H1 (cell line): Measurements from ENCODE around the gene ARHGEF28. TPM values are rescaled to one million over a fixed set of nuclear protein-coding genes. Genes with fewer than 3 reads are reported as not detected.

Experiments
- CTCF ChIA-PET: fragments of 300-600 bp; sonication (Branson Sonifier 250); formaldehyde crosslinking; loops from one replicate; lab custom pipeline; 2021; ENCODE audit not compliant: partially characterized antibody; lab: Charles Lee
- POLR2A ChIA-PET: fragments of 300-600 bp; sonication (Branson Sonifier 250); formaldehyde crosslinking; loops from one replicate; lab custom pipeline; 2021; ENCODE audit warnings: inconsistent platforms; ENCODE audit not compliant: partially characterized antibody; lab: Charles Lee
- DNase-seq, 2 experiments: peaks; one replicate each; pipeline versions ENCODE4 v3.0.0 to v3.0.0-alpha.2; 2010 to 2022; ENCODE audit warnings: low spot score in 2 of 2, low read depth in 1 of 2, mixed read lengths in 1 of 2
- FAIRE-seq: peaks from 2 replicates; lab custom pipeline; 2011; peaks lifted over from hg19 to GRCh38; lab: Jason Lieb, UNC
- H2AFZ ChIP-seq: 2 replicates; pipeline ENCODE4 v1.8.1; 2012; ENCODE audit warnings: low read length, inconsistent platforms
- H2AK5ac ChIP-seq: 2 replicates; pipeline ENCODE4 v1.6.1; 2013; ENCODE audit warnings: low read depth, low read length
- H2BK120ac ChIP-seq: replicated peaks from 2 replicates; pipeline ENCODE3; 2013; ENCODE audit warnings: low read depth, low read length, inconsistent platforms
- H2BK12ac ChIP-seq: 2 replicates; pipeline ENCODE4 v1.6.1; 2013; ENCODE audit warnings: low read depth, low read length
- H2BK15ac ChIP-seq: 2 replicates; pipeline ENCODE4 v1.6.1; 2013; ENCODE audit warnings: low read length
- H2BK20ac ChIP-seq: 2 replicates; pipeline ENCODE4 v1.6.1; 2013; ENCODE audit warnings: low read length
- H2BK5ac ChIP-seq: 2 replicates; pipeline ENCODE4 v1.6.1; 2013; ENCODE audit warnings: low read depth, low read length
- H3K14ac ChIP-seq: 2 replicates; pipeline ENCODE4 v1.6.1; 2013; ENCODE audit warnings: inconsistent platforms; ENCODE audit not compliant: insufficient read length
- H3K18ac ChIP-seq: 2 replicates; pipeline ENCODE4 v1.6.1; 2013; ENCODE audit warnings: low read length; ENCODE audit errors: extremely low read depth
- H3K23ac ChIP-seq: 2 replicates; pipeline ENCODE4 v1.6.1; 2013; ENCODE audit warnings: inconsistent platforms; ENCODE audit not compliant: insufficient read length
- H3K23me2 ChIP-seq: 2 replicates; pipeline ENCODE4 v1.6.1; 2013; ENCODE audit warnings: low read depth, low read length
- H3K27ac ChIP-seq: 2 replicates; pipeline ENCODE4 v1.6.1; 2011; ENCODE audit warnings: low read depth, low read length, inconsistent platforms
- H3K27me3 ChIP-seq, 4 experiments: replicated peaks in 1 of 4; 1 replicate in 1 of 4; 2 replicates in 3 of 4; pipeline versions ENCODE4 v1.6.1 to v1.8.1; 2011 to 2013; ENCODE audit warnings: low read length in 3 of 4, mild to moderate bottlenecking in 3 of 4, inconsistent platforms in 2 of 4, mixed read lengths in 2 of 4, moderate library complexity in 1 of 4; ENCODE audit not compliant: control insufficient read depth in 3 of 4, insufficient read depth in 3 of 4; ENCODE audit errors: extremely low read depth in 1 of 4
- H3K36me3 ChIP-seq, 4 experiments: 2 replicates each; pipeline versions ENCODE4 v1.6.1 to v1.8.1; 2011 to 2013; ENCODE audit warnings: mild to moderate bottlenecking in 4 of 4, low read length in 3 of 4, moderate library complexity in 2 of 4, control low read depth in 1 of 4, inconsistent platforms in 1 of 4; ENCODE audit not compliant: insufficient read depth in 4 of 4, control insufficient read depth in 2 of 4
- H3K4ac ChIP-seq: replicated peaks from 2 replicates; pipeline ENCODE3; 2013; ENCODE audit warnings: low read length, low read depth, mixed read lengths, inconsistent platforms; ENCODE audit not compliant: insufficient read length
- H3K4me1 ChIP-seq, 4 experiments: replicated peaks in 1 of 4; 1 replicate in 1 of 4; 2 replicates in 3 of 4; pipeline versions ENCODE4 v1.6.1 to v1.8.1; 2011 to 2013; ENCODE audit warnings: low read length in 3 of 4, inconsistent platforms in 2 of 4, mixed read lengths in 1 of 4; ENCODE audit not compliant: insufficient read depth in 4 of 4, control insufficient read depth in 3 of 4
- H3K4me2 ChIP-seq, 2 experiments: 2 replicates each; pipeline versions ENCODE4 v1.6.1 to v1.8.1; 2011 to 2013; ENCODE audit warnings: low read depth in 2 of 2, low read length in 2 of 2, control low read depth in 1 of 2, inconsistent platforms in 1 of 2, mild to moderate bottlenecking in 1 of 2; ENCODE audit not compliant: insufficient read depth in 1 of 2
- H3K4me3 ChIP-seq, 4 experiments: fragments of 200-600, 300-600 bp in 1 of 4; sonication (generic), shearing (Covaris generic), sonication (Bioruptor Twin) in 1 of 4; 2 replicates each; pipeline versions ENCODE4 v1.5.1 to v1.8.1; 2011 to 2016; ENCODE audit warnings: low read length in 4 of 4, low read depth in 3 of 4, control low read depth in 2 of 4, inconsistent platforms in 2 of 4, mild to moderate bottlenecking in 2 of 4, mixed read lengths in 1 of 4, moderate library complexity in 1 of 4; ENCODE audit not compliant: insufficient read depth in 2 of 4; ENCODE audit errors: extremely low read depth in 1 of 4
- H3K56ac ChIP-seq: replicated peaks from 2 replicates; pipeline ENCODE3; 2013; ENCODE audit warnings: low read depth, mild to moderate bottlenecking, mixed read lengths, low read length, inconsistent platforms; ENCODE audit not compliant: insufficient read length
- H3K79me1 ChIP-seq: 2 replicates; pipeline ENCODE4 v1.6.1; 2013; ENCODE audit warnings: low read depth, low read length, control low read depth
- H3K79me2 ChIP-seq, 2 experiments: 2 replicates each; pipeline versions ENCODE4 v1.6.1 to v1.8.1; 2012 to 2013; ENCODE audit warnings: low read length in 2 of 2, mild to moderate bottlenecking in 2 of 2, inconsistent platforms in 1 of 2; ENCODE audit not compliant: insufficient read depth in 2 of 2, control insufficient read depth in 1 of 2
- H3K9ac ChIP-seq, 4 experiments: replicated peaks in 1 of 4; 1 replicate in 1 of 4; 2 replicates in 3 of 4; pipeline versions ENCODE4 v1.6.1 to v1.8.1; 2011 to 2013; ENCODE audit warnings: low read depth in 3 of 4, low read length in 3 of 4, control low read depth in 2 of 4, mild to moderate bottlenecking in 2 of 4, moderate library complexity in 2 of 4, inconsistent platforms in 1 of 4; ENCODE audit errors: extremely low read depth in 1 of 4
- H3K9me3 ChIP-seq, 2 experiments: 2 replicates each; pipeline versions ENCODE4 v1.6.1 to v1.8.1; 2012 to 2013; ENCODE audit warnings: mild to moderate bottlenecking in 2 of 2, moderate library complexity in 2 of 2, control low read depth in 1 of 2, inconsistent platforms in 1 of 2, low read depth in 1 of 2, low read length in 1 of 2, mixed read lengths in 1 of 2; ENCODE audit not compliant: insufficient read depth in 2 of 2
- H4K20me1 ChIP-seq, 2 experiments: replicated peaks in 1 of 2; 2 replicates each; pipeline versions ENCODE3 to v1.8.1; 2011 to 2013; ENCODE audit warnings: inconsistent platforms in 2 of 2, low read length in 2 of 2, mild to moderate bottlenecking in 1 of 2; ENCODE audit not compliant: insufficient read depth in 2 of 2, control insufficient read depth in 1 of 2
- H4K5ac ChIP-seq: 2 replicates; pipeline ENCODE4 v1.6.1; 2013; ENCODE audit warnings: low read length, low read depth, mixed read lengths, inconsistent platforms; ENCODE audit not compliant: insufficient read length
- H4K8ac ChIP-seq: 2 replicates; pipeline ENCODE4 v1.8.0; 2013; ENCODE audit warnings: mild to moderate bottlenecking, moderate library complexity, low read length, inconsistent platforms; ENCODE audit not compliant: insufficient read depth; ENCODE audit errors: extremely low read depth
- H4K91ac ChIP-seq: replicated peaks from 2 replicates; pipeline ENCODE3; 2013; ENCODE audit warnings: low read length, mixed read lengths, inconsistent platforms; ENCODE audit not compliant: insufficient read length
- ASH2L ChIP-seq: fragments of 200-600, 300-600 bp; sonication (generic); IDR thresholded peaks from one replicate; pipeline ENCODE4 v1.7.1; 2017; ENCODE audit warnings: low read length
- ATF2 ChIP-seq: IDR thresholded peaks from 2 replicates; pipeline ENCODE4 v1.6.1; 2012; ENCODE audit warnings: low read length, inconsistent platforms
- BACH1 ChIP-seq: IDR thresholded peaks from 2 replicates; pipeline ENCODE4 v1.6.1; 2012; ENCODE audit warnings: low read length, improper control_type of control experiment
- CEBPB ChIP-seq: IDR thresholded peaks from 2 replicates; pipeline ENCODE4 v1.6.1; 2012; ENCODE audit warnings: low read depth, low read length
- CHD1 ChIP-seq: IDR thresholded peaks from 2 replicates; pipeline ENCODE4 v1.6.1; 2012; ENCODE audit warnings: low read depth, low read length, improper control_type of control experiment
- MAFK ChIP-seq: IDR thresholded peaks from 2 replicates; pipeline ENCODE4 v1.6.1; 2012; ENCODE audit warnings: low read depth, mild to moderate bottlenecking, improper control_type of control experiment, low read length
- POU5F1 ChIP-seq: IDR thresholded peaks from 2 replicates; pipeline ENCODE4 v1.6.1; 2011; ENCODE audit warnings: low read depth, mild to moderate bottlenecking, low read length, moderate library complexity
- RBBP5 ChIP-seq: IDR thresholded peaks from 2 replicates; pipeline ENCODE4 v1.7.1; 2012; ENCODE audit warnings: low read depth, mild to moderate bottlenecking, inconsistent platforms, low read length, moderate library complexity, borderline replicate concordance
- SP1 ChIP-seq: IDR thresholded peaks from 2 replicates; pipeline ENCODE4 v1.6.1; 2011; ENCODE audit warnings: low read depth, low read length
- TAF1 ChIP-seq: IDR thresholded peaks from 2 replicates; pipeline ENCODE4 v1.6.1; 2011; ENCODE audit warnings: mild to moderate bottlenecking, low read depth, low read length
- WGBS, 2 experiments: shearing (Covaris generic) in 1 of 2; methylation state at CpG; one replicate each; pipeline versions ENCODE4 v1.1.6 to v1.1.7; 2013 to 2015; ENCODE audit warnings: low lambda C conversion rate in 2 of 2, mixed read lengths in 2 of 2, inconsistent platforms in 1 of 2, low coverage in 1 of 2, missing lambda C conversion rate in 1 of 2; ENCODE audit not compliant: insufficient replicate concordance in 2 of 2, insufficient coverage in 1 of 2, insufficient read length in 1 of 2; ENCODE audit errors: extremely low coverage in 1 of 2, missing lambda C conversion rate in 1 of 2; 5-methylcytosine and 5-hydroxymethylcytosine counted together
- polyA plus RNA-seq, 7 experiments: library from polyadenylated mRNA; depleted of rRNA in 3 of 7; stranded (reverse) in 5 of 7; unstranded in 2 of 7; fragments of >200 nt in 5 of 7; fragments of 200-250 nt in 2 of 7; gene quantifications; 1 replicate in 5 of 7; 2 replicates in 1 of 7; 4 replicates in 1 of 7; pipeline versions ENCODE4 v1.2.1 to v1.2.3, GENCODE V29; 2011 to 2013; ENCODE audit warnings: missing spikeins in 2 of 7, mixed read lengths in 2 of 7
- total RNA-seq: library from RNA; stranded (reverse); fragmentation: NEBNext Ultra II Directional; extraction: Animal tissue kit (Norgen Biotek cat#: 25700); gene quantifications from 2 replicates; pipeline ENCODE4 v1.2.1, GENCODE V29; 2021

The ARHGEF28 gene
- total and polyA plus RNA-seq, 2 of the 8 experiments (the other 6 are each of a cell fraction or from before 2014, with no cell fraction given): 0.33 to 1.0 TPM

- Histone ChIP-seq H2BK5ac (no peak overlapping the region), H4K8ac (no peak overlapping the region), H3K9me3 (no peaks in the 10 kb centered on the region), H2BK12ac (no peak overlapping the region), H3K23me2 (no peaks in the 10 kb centered on the region), H3K4me1 (no peaks in the 10 kb centered on the region), H3K9ac (no peak overlapping the region), H3K79me2 (no peaks in the 10 kb centered on the region), H4K91ac (no peak overlapping the region), H3K14ac (no peak overlapping the region), H3K4ac (no peak overlapping the region), H3K36me3 (no peaks in the 10 kb centered on the region), H2BK15ac (no peak overlapping the region), H3K4me3 (no peak overlapping the region), H4K5ac (no peak overlapping the region), H2BK20ac (no peak overlapping the region), H3K27me3 (no peaks in the 10 kb centered on the region), H3K56ac (no peak overlapping the region), H2AK5ac (no peak overlapping the region), H3K79me1 (no peaks in the 10 kb centered on the region), H3K27ac (no peak overlapping the region), H3K18ac (no peak overlapping the region), H2BK120ac (no peak overlapping the region), H4K20me1 (no peaks in the 10 kb centered on the region), H3K4me2 (no peak overlapping the region), H3K23ac (no peak overlapping the region), H2AFZ (no peak overlapping the region)
- ChIA-PET CTCF (interaction anchor here (1.0 to 1.5 kb wide), 2 partner anchors 8 to 172 kb away, joined by 3 to 9 read pairs; no protein-coding TSS in a partner anchor), POLR2A (no interaction called here)
- TF ChIP-seq SP1 (no peak), CEBPB (no peak), POU5F1 (no peak), CHD1 (no peak), ASH2L (no peak), BACH1 (no peak), TAF1 (no peak), ATF2 (no peak), RBBP5 (no peak), MAFK (no peak)
- DNase-seq (no peak), FAIRE-seq (no peak)
- WGBS, 2 experiments: 90% methylated on average over 3 of the region's 3 CpGs; no CpG with 5 or more reads in 1 of the 2 experiments
Observed at GRCh38 chr5:73599380-73599779, 26.6 kb upstream of the ARHGEF28 start.
